Astrocyte (in vitro differentiated cells and primary cell): ENCODE data around the gene PSMC2.

Experiments
- CTCF ChIP-seq: IDR thresholded peaks from 2 replicates; pipeline ENCODE4 v1.5.1; 2011; ENCODE audit warnings: low read depth, mild to moderate bottlenecking, inconsistent platforms, low read length, moderate library complexity; ENCODE audit not compliant: insufficient read depth
- EZH2 ChIP-seq: IDR thresholded peaks from 2 replicates; pipeline ENCODE4 v1.6.1; 2012; ENCODE audit warnings: mild to moderate bottlenecking, low read length, inconsistent platforms; ENCODE audit not compliant: insufficient read depth

- no peak for TF ChIP-seq CTCF
- no peak for TF ChIP-seq EZH2
Observed at GRCh38 chr7:103341466-103341865, 6.0 kb upstream of the PSMC2 start.
